ENCODE data around the gene MB.

GRCh38 chr22:35592418-35592967 lies 24.6 kb downstream of the MB start:
- TF ChIP-seq, protein P1, sequence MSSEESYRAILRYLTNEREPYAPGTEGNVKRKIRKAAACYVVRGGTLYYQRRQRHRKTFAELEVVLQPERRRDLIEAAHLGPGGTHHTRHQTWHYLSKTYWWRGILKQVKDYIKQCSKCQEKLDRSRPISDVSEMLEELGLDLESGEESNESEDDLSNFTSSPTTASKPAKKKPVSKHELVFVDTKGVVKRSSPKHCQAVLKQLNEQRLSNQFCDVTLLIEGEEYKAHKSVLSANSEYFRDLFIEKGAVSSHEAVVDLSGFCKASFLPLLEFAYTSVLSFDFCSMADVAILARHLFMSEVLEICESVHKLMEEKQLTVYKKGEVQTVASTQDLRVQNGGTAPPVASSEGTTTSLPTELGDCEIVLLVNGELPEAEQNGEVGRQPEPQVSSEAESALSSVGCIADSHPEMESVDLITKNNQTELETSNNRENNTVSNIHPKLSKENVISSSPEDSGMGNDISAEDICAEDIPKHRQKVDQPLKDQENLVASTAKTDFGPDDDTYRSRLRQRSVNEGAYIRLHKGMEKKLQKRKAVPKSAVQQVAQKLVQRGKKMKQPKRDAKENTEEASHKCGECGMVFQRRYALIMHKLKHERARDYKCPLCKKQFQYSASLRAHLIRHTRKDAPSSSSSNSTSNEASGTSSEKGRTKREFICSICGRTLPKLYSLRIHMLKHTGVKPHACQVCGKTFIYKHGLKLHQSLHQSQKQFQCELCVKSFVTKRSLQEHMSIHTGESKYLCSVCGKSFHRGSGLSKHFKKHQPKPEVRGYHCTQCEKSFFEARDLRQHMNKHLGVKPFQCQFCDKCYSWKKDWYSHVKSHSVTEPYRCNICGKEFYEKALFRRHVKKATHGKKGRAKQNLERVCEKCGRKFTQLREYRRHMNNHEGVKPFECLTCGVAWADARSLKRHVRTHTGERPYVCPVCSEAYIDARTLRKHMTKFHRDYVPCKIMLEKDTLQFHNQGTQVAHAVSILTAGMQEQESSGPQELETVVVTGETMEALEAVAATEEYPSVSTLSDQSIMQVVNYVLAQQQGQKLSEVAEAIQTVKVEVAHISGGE (CRISPR knock-in tag; IDR thresholded peaks at IDR 0.05) = no peak
- TF ChIP-seq KDM5B (IDR thresholded peaks at IDR 0.05; ENCODE audit: insufficient replicate concordance, low read depth, low read length) (no peak), POLR2AphosphoS5 (IDR thresholded peaks at IDR 0.05; ENCODE audit: control insufficient read depth, insufficient read depth, low read depth, low read length) (no peak), FOXM1 (IDR thresholded peaks at IDR 0.05; ENCODE audit: low read depth) (no peak), FOXM1 (CRISPR knock-in tag; IDR thresholded peaks at IDR 0.05; ENCODE audit: low read depth) (no peak), PTTG1 (tag; IDR thresholded peaks at IDR 0.05; ENCODE audit: low read depth) (no peak)
